GM12878 (cell line): Measurements from ENCODE around the gene RAB31. TPM values are rescaled to one million over a fixed set of nuclear protein-coding genes. Genes with fewer than 3 reads are reported as not detected.

ENCODE experiments used
- ATAC-seq: fragments of 200-7000 bp; cut with Tn5 transposase; 3 replicates; pipeline ENCODE4 v1.9.1; 2020; ENCODE audit warnings: mild to moderate bottlenecking, moderate library complexity
- BruUV-seq: library from RNA; stranded (reverse); fragments of 400-500 nt; replicated peaks from 2 replicates; lab custom pipeline; 2021; lab: Mats Ljungman, UMichigan
- CTCF ChIA-PET: fragments of 300-600 bp; sonication (Branson Sonifier 250); formaldehyde crosslinking; extraction: SDS; loops from one replicate; lab custom pipeline; 2021; ENCODE audit warnings: inconsistent platforms; lab: Yijun Ruan, JAX
- POLR2A ChIA-PET: fragments of 350-600 bp; formaldehyde crosslinking; extraction: SDS; loops from one replicate; lab custom pipeline; 2021; ENCODE audit warnings: inconsistent platforms; lab: Charles Lee
- RAD21 ChIA-PET: fragments of 300-600 bp; sonication (Branson Sonifier 250); formaldehyde crosslinking; loops from one replicate; lab custom pipeline; 2023; ENCODE audit warnings: antibody characterized with exemption; ENCODE audit not compliant: unreplicated experiment; lab: Charles Lee
- SMC1A ChIA-PET: fragments of 300-600 bp; sonication (Branson Sonifier 250); formaldehyde crosslinking; loops from one replicate; lab custom pipeline; 2023; ENCODE audit not compliant: unreplicated experiment, uncharacterized antibody; lab: Charles Lee
- DNase-seq: peaks from one replicate; pipeline ENCODE4 v3.0.0-alpha.2; 2011; ENCODE audit warnings: low read depth, low spot score
- FAIRE-seq: peaks from 3 replicates; lab custom pipeline; 2011; peaks lifted over from hg19 to GRCh38; lab: Jason Lieb, UNC
- H2AFZ ChIP-seq: 2 replicates; pipeline ENCODE4 v1.6.0; 2011; ENCODE audit warnings: low read depth, low read length, control low read depth; ENCODE audit not compliant: control insufficient read depth
- H3K27ac ChIP-seq: 2 replicates; pipeline ENCODE4 v1.5.1; 2011; ENCODE audit warnings: control low read depth; ENCODE audit not compliant: control insufficient read depth, insufficient read depth
- H3K27me3 ChIP-seq, 2 experiments: replicated peaks in 1 of 2; 2 replicates each; pipeline versions ENCODE4 v1.6.0 to v1.6.1; 2011; ENCODE audit warnings: low read length in 1 of 2; ENCODE audit not compliant: control insufficient read depth in 2 of 2, insufficient read depth in 2 of 2
- H3K36me3 ChIP-seq, 2 experiments: 2 replicates each; pipeline ENCODE4 v1.5.1; 2011; ENCODE audit warnings: low read length in 1 of 2; ENCODE audit not compliant: control insufficient read depth in 2 of 2, insufficient read depth in 2 of 2
- H3K4me1 ChIP-seq: 2 replicates; pipeline ENCODE4 v1.6.1; 2011; ENCODE audit warnings: mild to moderate bottlenecking, low read length, moderate library complexity, mixed read lengths; ENCODE audit not compliant: control insufficient read depth, insufficient read depth
- H3K4me2 ChIP-seq: 2 replicates; pipeline ENCODE4 v1.6.0; 2011; ENCODE audit warnings: control low read depth; ENCODE audit not compliant: control insufficient read depth, insufficient read depth
- H3K4me3 ChIP-seq: fragments of 200-600 bp; sonication (generic); 2 replicates; pipeline ENCODE4 v1.5.1; 2016
- H3K79me2 ChIP-seq: 2 replicates; pipeline ENCODE4 v1.6.0; 2011; ENCODE audit warnings: low read length; ENCODE audit not compliant: control insufficient read depth, insufficient read depth
- H3K9ac ChIP-seq: 2 replicates; pipeline ENCODE4 v1.8.0; 2011; ENCODE audit warnings: low read length, control low read depth, mixed read lengths; ENCODE audit not compliant: control insufficient read depth, insufficient read depth
- H3K9me3 ChIP-seq: replicated peaks from 3 replicates; pipeline ENCODE4 v1.5.1; 2011; ENCODE audit warnings: mild to moderate bottlenecking, low read length; ENCODE audit not compliant: control insufficient read depth, insufficient read depth
- H4K20me1 ChIP-seq: 2 replicates; pipeline ENCODE4 v1.6.0; 2011; ENCODE audit not compliant: control insufficient read depth, insufficient read depth
- BCL11A ChIP-seq: IDR thresholded peaks from 2 replicates; pipeline ENCODE4 v1.6.1; 2011; ENCODE audit warnings: low read depth, low read length
- CBFB ChIP-seq: IDR thresholded peaks from 2 replicates; pipeline ENCODE4 v1.6.1; 2016; ENCODE audit warnings: antibody characterized with exemption, low read depth
- ESRRA ChIP-seq: IDR thresholded peaks from 2 replicates; pipeline ENCODE4 v1.6.1; 2012; ENCODE audit warnings: mild to moderate bottlenecking, low read length, improper control_type of control experiment
- EZH2 ChIP-seq: IDR thresholded peaks from 2 replicates; pipeline ENCODE4 v1.6.1; 2012; ENCODE audit warnings: low read depth, mild to moderate bottlenecking, control low read depth, inconsistent platforms, low read length, borderline replicate concordance; ENCODE audit not compliant: control insufficient read depth
- NFYA ChIP-seq: IDR thresholded peaks from 2 replicates; pipeline ENCODE4 v1.6.1; 2011; ENCODE audit warnings: low read depth, mild to moderate bottlenecking, low read length, improper control_type of control experiment, borderline replicate concordance
- NR2C2 ChIP-seq: IDR thresholded peaks from 2 replicates; pipeline ENCODE4 v1.6.1; 2011; ENCODE audit warnings: borderline replicate concordance, low read depth; ENCODE audit not compliant: control insufficient read depth, insufficient read length
- POLR2A ChIP-seq: IDR thresholded peaks from 2 replicates; pipeline ENCODE4 v1.6.1; 2011; ENCODE audit warnings: low read depth, mild to moderate bottlenecking, low read length
- SRF ChIP-seq, 2 experiments: IDR thresholded peaks; 2 replicates each; pipeline ENCODE4 v1.6.1; 2011; ENCODE audit warnings: low read depth in 2 of 2, low read length in 2 of 2, mild to moderate bottlenecking in 1 of 2, moderate library complexity in 1 of 2
- SUPT20H ChIP-seq: IDR thresholded peaks from 2 replicates; pipeline ENCODE4 v1.6.1; 2011; ENCODE audit warnings: low read depth, mild to moderate bottlenecking, low read length, moderate library complexity, borderline replicate concordance; ENCODE audit not compliant: control insufficient read depth
- TCF12 ChIP-seq: IDR thresholded peaks from 2 replicates; pipeline ENCODE4 v1.6.1; 2011; ENCODE audit warnings: low read depth, mild to moderate bottlenecking, low read length
- YY1 ChIP-seq: IDR thresholded peaks from 2 replicates; pipeline ENCODE4 v1.6.1; 2011; ENCODE audit warnings: low read depth, mild to moderate bottlenecking, low read length
- ZNF622 ChIP-seq: fragments of 450-650 bp; IDR thresholded peaks from 2 replicates; pipeline ENCODE4 v1.6.1; 2017; ENCODE audit warnings: mild to moderate bottlenecking, inconsistent platforms
- WGBS: methylation state at CpG from one replicate; pipeline ENCODE4 v1.1.6; 2016; ENCODE audit warnings: low lambda C conversion rate; ENCODE audit not compliant: insufficient replicate concordance, insufficient coverage; ENCODE audit errors: missing lambda C conversion rate; 5-methylcytosine and 5-hydroxymethylcytosine counted together
- in situ Hi-C: fragments of 300-500 bp; cut with MboI; formaldehyde crosslinking; loops from 9 replicates; pipeline ENCODE4 v1.14.3; 2018; ENCODE audit warnings: mixed read lengths
- intact Hi-C: fragments of 100-400 bp; cut with micrococcal nuclease; formaldehyde crosslinking; loops from one replicate; pipeline ENCODE4 v1.14.2; 2022; ENCODE audit not compliant: unreplicated experiment
- polyA plus RNA-seq, 11 experiments: library from polyadenylated mRNA; depleted of rRNA in 4 of 11; unstranded in 6 of 11; stranded (reverse) in 5 of 11; fragments of >200 nt; fragmentation: Nextera tagmentation in 4 of 11; fragmentation: Illumina TruSeq in 1 of 11; extraction: Ambion mirVana in 4 of 11; extraction: Trizol in 1 of 11; gene quantifications; 1 replicate in 1 of 11; 2 replicates in 10 of 11; pipeline versions ENCODE4 v1.2.1 to v1.2.3, GENCODE V29; 2011 to 2016; ENCODE audit warnings: inconsistent platforms in 2 of 11, missing spikeins in 2 of 11, low read depth in 1 of 11
- total RNA-seq, 4 experiments: library from RNA; depleted of rRNA in 3 of 4; stranded (reverse); fragments of >200 nt in 3 of 4; fragmentation: Illumina TruSeq in 1 of 4; extraction: Trizol in 1 of 4; gene quantifications; 2 replicates each; pipeline versions ENCODE4 v1.2.1 to v1.2.3, GENCODE V29; 2013 to 2021
- TF ChIP-seq, protein P1 (sequence below): IDR thresholded peaks from 2 replicates; pipeline ENCODE4 v1.6.1; 2011; ENCODE audit warnings: borderline replicate concordance, low read depth, mild to moderate bottlenecking, moderate library complexity, mixed read lengths, low read length; ENCODE audit not compliant: insufficient read depth; ENCODE audit errors: extremely low read length
- TF ChIP-seq, protein P2 (sequence below), 3 experiments: IDR thresholded peaks in 2 of 3; conservative IDR thresholded peaks in 1 of 3; 2 replicates each; pipeline ENCODE4 v1.5.1; 2011; ENCODE audit warnings: low read depth in 3 of 3, low read length in 3 of 3, mild to moderate bottlenecking in 3 of 3, control low read depth in 2 of 3, moderate library complexity in 2 of 3, inconsistent platforms in 1 of 3, mixed read lengths in 1 of 3; ENCODE audit not compliant: control insufficient read depth in 2 of 3, insufficient read depth in 1 of 3; ENCODE audit errors: extremely low read depth in 1 of 3

RAB31 gene
- total and polyA plus RNA-seq, 10 of the 15 experiments (the other 5 are each of a cell fraction or from before 2014, with no cell fraction given), result 0.80 to 23.3 (median 12.2) TPM

DNA sequence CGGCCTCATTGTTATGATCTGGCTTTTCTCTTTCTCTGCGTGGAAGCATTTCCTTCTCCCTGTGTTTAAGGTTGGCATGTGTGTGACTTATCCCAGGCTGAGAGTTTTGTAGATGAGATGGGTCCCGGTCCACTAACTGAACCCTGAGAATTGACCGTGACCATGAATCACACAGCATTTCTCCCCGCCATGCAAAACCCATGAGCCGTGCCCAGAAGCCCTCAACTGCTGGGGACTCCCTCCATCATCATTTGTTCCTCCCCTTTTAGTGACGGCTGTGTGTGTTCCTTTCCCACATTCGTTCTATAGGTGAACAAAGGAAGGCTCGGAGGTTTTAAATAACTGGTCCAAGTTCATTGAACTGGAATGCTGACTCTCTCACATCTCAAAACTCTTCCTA lies 147.6 kb downstream of the RAB31 start:
- CTCF ChIA-PET, result no interaction called here
- RAD21 ChIA-PET, result no interaction called here
- BruUV-seq, result no TSS peak
- no peak for TF ChIP-seq POLR2A
- no peak for TF ChIP-seq TCF12
- no peak for TF ChIP-seq NFYA
- TF ChIP-seq SUPT20H, result no peak
- TF ChIP-seq ESRRA, result no peak
- TF ChIP-seq ZNF622, result no peak
- no peak for TF ChIP-seq YY1
- no peak for TF ChIP-seq EZH2
- TF ChIP-seq SRF (IDR thresholded peaks at IDR 0.05; ENCODE audit: low read depth in 2 of 2, low read length in 2 of 2), result no peak
- TF ChIP-seq BCL11A, result no peak
- no peak for TF ChIP-seq CBFB
- TF ChIP-seq, protein P1, sequence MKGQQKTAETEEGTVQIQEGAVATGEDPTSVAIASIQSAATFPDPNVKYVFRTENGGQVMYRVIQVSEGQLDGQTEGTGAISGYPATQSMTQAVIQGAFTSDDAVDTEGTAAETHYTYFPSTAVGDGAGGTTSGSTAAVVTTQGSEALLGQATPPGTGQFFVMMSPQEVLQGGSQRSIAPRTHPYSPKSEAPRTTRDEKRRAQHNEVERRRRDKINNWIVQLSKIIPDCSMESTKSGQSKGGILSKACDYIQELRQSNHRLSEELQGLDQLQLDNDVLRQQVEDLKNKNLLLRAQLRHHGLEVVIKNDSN, result no peak
- TF ChIP-seq NR2C2, result no peak
- TF ChIP-seq, protein P2, sequence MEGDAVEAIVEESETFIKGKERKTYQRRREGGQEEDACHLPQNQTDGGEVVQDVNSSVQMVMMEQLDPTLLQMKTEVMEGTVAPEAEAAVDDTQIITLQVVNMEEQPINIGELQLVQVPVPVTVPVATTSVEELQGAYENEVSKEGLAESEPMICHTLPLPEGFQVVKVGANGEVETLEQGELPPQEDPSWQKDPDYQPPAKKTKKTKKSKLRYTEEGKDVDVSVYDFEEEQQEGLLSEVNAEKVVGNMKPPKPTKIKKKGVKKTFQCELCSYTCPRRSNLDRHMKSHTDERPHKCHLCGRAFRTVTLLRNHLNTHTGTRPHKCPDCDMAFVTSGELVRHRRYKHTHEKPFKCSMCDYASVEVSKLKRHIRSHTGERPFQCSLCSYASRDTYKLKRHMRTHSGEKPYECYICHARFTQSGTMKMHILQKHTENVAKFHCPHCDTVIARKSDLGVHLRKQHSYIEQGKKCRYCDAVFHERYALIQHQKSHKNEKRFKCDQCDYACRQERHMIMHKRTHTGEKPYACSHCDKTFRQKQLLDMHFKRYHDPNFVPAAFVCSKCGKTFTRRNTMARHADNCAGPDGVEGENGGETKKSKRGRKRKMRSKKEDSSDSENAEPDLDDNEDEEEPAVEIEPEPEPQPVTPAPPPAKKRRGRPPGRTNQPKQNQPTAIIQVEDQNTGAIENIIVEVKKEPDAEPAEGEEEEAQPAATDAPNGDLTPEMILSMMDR (IDR thresholded peaks at IDR 0.05 in 2 of 3, conservative IDR thresholded peaks at IDR 0.05 in 1 of 3; ENCODE audit: control insufficient read depth in 2 of 3, extremely low read depth in 1 of 3, insufficient read depth in 1 of 3, low read depth in 3 of 3, low read length in 3 of 3), result no peak
- Histone ChIP-seq H3K79me2 (no peaks in the 10 kb centered on the region), H3K4me1 (no peaks in the 10 kb centered on the region), H3K9ac (no peak overlapping the region), H3K9me3 (no peaks in the 10 kb centered on the region), H2AFZ (no peak overlapping the region), H3K27ac (no peak overlapping the region), H3K4me2 (no peak overlapping the region), H3K4me3 (no peak overlapping the region), H4K20me1 (no peaks in the 10 kb centered on the region), H3K27me3 (no peaks in the 10 kb centered on the region), H3K36me3 (no peaks in the 10 kb centered on the region)
- POLR2A ChIA-PET, result no interaction called here
- FAIRE-seq (no peak), DNase-seq (no peak), ATAC-seq (no peak)
- intact Hi-C loops (no loop called here), in situ Hi-C loops (no loop called here)
- SMC1A ChIA-PET, result no interaction called here
- WGBS, result 87% methylated on average over 9 of the region's 9 CpGs
